ENCODE results near the gene TMEM114.

TMEM114 gene

GRCh38 chr16:8611122-8611521 is 20.8 kb upstream of the TMEM114 start:
- no peak for DNase-seq (ENCODE audit: low spot score)

GRCh38 chr16:8607214-8607613 is 16.9 kb upstream of the TMEM114 start:
- DNase-seq (ENCODE audit: low spot score): no peak

GRCh38 chr16:8605554-8605953 is 15.2 kb upstream of the TMEM114 start:
- no peak for DNase-seq (ENCODE audit: low spot score)

- DNase-seq (ENCODE audit: low spot score): no peak
Observed at GRCh38 chr16:8600144-8600775, 9.9 kb upstream of the TMEM114 start.

GRCh38 chr16:8596581-8596980 is 6.3 kb upstream of the TMEM114 start:
- DNase-seq (ENCODE audit: low spot score): no peak

GRCh38 chr16:8595783-8596182 is 5.5 kb upstream of the TMEM114 start:
- no peak for DNase-seq (ENCODE audit: low spot score)

GRCh38 chr16:8594149-8594666 is 3.9 kb upstream of the TMEM114 start:
- DNase-seq (ENCODE audit: low spot score): no peak

- no peak for DNase-seq (ENCODE audit: low spot score)
Observed at GRCh38 chr16:8591451-8591850, 1.1 kb upstream of the TMEM114 start.

GRCh38 chr16:8590811-8591210 is 500 bp upstream of the TMEM114 start:
- DNase-seq (ENCODE audit: low spot score): no peak

GRCh38 chr16:8589057-8589899 is 1.0 kb downstream of the TMEM114 start:
- DNase-seq (ENCODE audit: low spot score): no peak

- no peak for DNase-seq (ENCODE audit: low spot score)
Observed at GRCh38 chr16:8588682-8589056, 1.6 kb downstream of the TMEM114 start.

GRCh38 chr16:8587065-8587464 is 3.2 kb downstream of the TMEM114 start:
- no peak for DNase-seq (ENCODE audit: low spot score)

- no peak for DNase-seq (ENCODE audit: low spot score)
Observed at GRCh38 chr16:8585857-8586256, 4.5 kb downstream of the TMEM114 start.

- no peak for DNase-seq (ENCODE audit: low spot score)
Observed at GRCh38 chr16:8585041-8585440, 5.3 kb downstream of the TMEM114 start.

GRCh38 chr16:8583732-8584131 is 6.6 kb downstream of the TMEM114 start:
- DNase-seq (ENCODE audit: low spot score): no peak

- no peak for DNase-seq (ENCODE audit: low spot score)
Observed at GRCh38 chr16:8583199-8583598, 7.1 kb downstream of the TMEM114 start.

GRCh38 chr16:8581831-8582580 is 8.3 kb downstream of the TMEM114 start:
- DNase-seq (ENCODE audit: low spot score): no peak

- no peak for DNase-seq (ENCODE audit: low spot score)
Observed at GRCh38 chr16:8579559-8579958, 10.8 kb downstream of the TMEM114 start.

- DNase-seq (ENCODE audit: low spot score): no peak
Observed at GRCh38 chr16:8577678-8578304, 12.5 kb downstream of the TMEM114 start.

- no peak for DNase-seq (ENCODE audit: low spot score)
Observed at GRCh38 chr16:8576141-8577004, 13.9 kb downstream of the TMEM114 start.

- DNase-seq (ENCODE audit: low spot score): no peak
Observed at GRCh38 chr16:8575399-8575798, 14.9 kb downstream of the TMEM114 start.
